Keratinocyte (primary cell): ENCODE measurements around the gene RGS7BP. TPM values are rescaled to one million over a fixed set of nuclear protein-coding genes. Genes with fewer than 3 reads are reported as not detected.

Experiments
- DNase-seq: peaks from one replicate; pipeline ENCODE4 v3.0.0-alpha.2; 2011; ENCODE audit warnings: low read depth, missing footprints, low spot score
- FAIRE-seq: peaks from 2 replicates; lab custom pipeline; 2011; peaks lifted over from hg19 to GRCh38; lab: Jason Lieb, UNC
- H2AFZ ChIP-seq: 2 replicates; pipeline ENCODE4 v1.6.0; 2012; ENCODE audit warnings: low read length, control low read depth, inconsistent platforms; ENCODE audit not compliant: control insufficient read depth
- H3K27ac ChIP-seq: 2 replicates; pipeline ENCODE4 v1.5.1; 2011; ENCODE audit warnings: low read length; ENCODE audit not compliant: control insufficient read depth, insufficient read depth
- H3K27me3 ChIP-seq: 3 replicates; pipeline ENCODE4 v1.6.0; 2011; ENCODE audit warnings: low read length; ENCODE audit not compliant: control insufficient read depth, insufficient read depth; ENCODE audit errors: extremely low read depth
- H3K36me3 ChIP-seq, 2 experiments: 2 replicates in 1 of 2; 3 replicates in 1 of 2; pipeline ENCODE4 v1.5.1; 2011; ENCODE audit warnings: low read length in 2 of 2, mild to moderate bottlenecking in 1 of 2; ENCODE audit not compliant: control insufficient read depth in 2 of 2, insufficient read depth in 2 of 2; ENCODE audit errors: extremely low read depth in 1 of 2
- H3K4me1 ChIP-seq: 3 replicates; pipeline ENCODE4 v1.5.1; 2011; ENCODE audit warnings: low read length; ENCODE audit not compliant: control insufficient read depth, insufficient read depth; ENCODE audit errors: extremely low read depth
- H3K4me2 ChIP-seq: 3 replicates; pipeline ENCODE4 v1.6.0; 2011; ENCODE audit warnings: low read depth, low read length; ENCODE audit not compliant: control insufficient read depth, insufficient read depth; ENCODE audit errors: extremely low read depth
- H3K4me3 ChIP-seq, 3 experiments: fragments of 200-600 bp in 1 of 3; sonication (generic) in 1 of 3; 2 replicates in 2 of 3; 3 replicates in 1 of 3; pipeline ENCODE4 v1.5.1; 2011 to 2016; ENCODE audit warnings: low read length in 3 of 3, mild to moderate bottlenecking in 3 of 3, control low read depth in 2 of 3, inconsistent platforms in 1 of 3, low read depth in 1 of 3, mixed read lengths in 1 of 3, mixed run types in 1 of 3, moderate library complexity in 1 of 3; ENCODE audit not compliant: control insufficient read depth in 2 of 3, insufficient read depth in 2 of 3; ENCODE audit errors: extremely low read depth in 1 of 3
- H3K79me2 ChIP-seq: 2 replicates; pipeline ENCODE4 v1.6.0; 2012; ENCODE audit warnings: low read length; ENCODE audit not compliant: control insufficient read depth, insufficient read depth
- H3K9ac ChIP-seq: 3 replicates; pipeline ENCODE4 v1.6.0; 2011; ENCODE audit warnings: low read length; ENCODE audit not compliant: control insufficient read depth, insufficient read depth; ENCODE audit errors: extremely low read depth
- H3K9me1 ChIP-seq: 3 replicates; pipeline ENCODE4 v1.6.0; 2011; ENCODE audit warnings: low read length; ENCODE audit not compliant: control insufficient read depth, insufficient read depth; ENCODE audit errors: extremely low read depth
- H3K9me3 ChIP-seq: 2 replicates; pipeline ENCODE4 v1.5.1; 2012; ENCODE audit warnings: low read depth, low read length; ENCODE audit not compliant: control insufficient read depth
- H4K20me1 ChIP-seq: 3 replicates; pipeline ENCODE4 v1.6.0; 2011; ENCODE audit warnings: low read length; ENCODE audit not compliant: control insufficient read depth, insufficient read depth; ENCODE audit errors: extremely low read depth
- EZH2 ChIP-seq: IDR thresholded peaks from one replicate; pipeline ENCODE4 v1.6.1; 2012; ENCODE audit warnings: inconsistent platforms, mild to moderate bottlenecking, low read length, moderate library complexity
- dilution Hi-C: fragments of 300-500 bp; cut with MboI; formaldehyde crosslinking; loops from one replicate; pipeline ENCODE4 v1.7.0; 2020; ENCODE audit warnings: low sequenced_read_pairs; ENCODE audit not compliant: extremely low pct_ligation_motif_present
- polyA plus RNA-seq, 5 experiments: library from polyadenylated mRNA; depleted of rRNA in 3 of 5; stranded (reverse) in 3 of 5; stranded (forward) in 1 of 5; unstranded in 1 of 5; fragments of >200 nt; gene quantifications; 1 replicate in 1 of 5; 2 replicates in 3 of 5; 3 replicates in 1 of 5; pipeline versions ENCODE4 v1.2.1 to v1.2.3, GENCODE V29; 2011 to 2012; ENCODE audit warnings: missing spikeins in 2 of 5, low read depth in 1 of 5, low replicate concordance in 1 of 5
- TF ChIP-seq, protein P1 (sequence below), 3 experiments: IDR thresholded peaks in 1 of 3; conservative IDR thresholded peaks in 1 of 3; optimal IDR thresholded peaks in 1 of 3; 2 replicates in 2 of 3; 3 replicates in 1 of 3; pipeline versions ENCODE3 to v1.5.1; 2011; ENCODE audit warnings: low read length in 3 of 3, mild to moderate bottlenecking in 3 of 3, moderate library complexity in 2 of 3, control low read depth in 1 of 3, inconsistent platforms in 1 of 3; ENCODE audit not compliant: insufficient read depth in 2 of 3; ENCODE audit errors: extremely low read depth in 1 of 3

RGS7BP gene
- polyA plus RNA-seq, 1 donor (not counting 4 experiments of a cell fraction or from before 2014, with no cell fraction given) = not detected

DNA sequence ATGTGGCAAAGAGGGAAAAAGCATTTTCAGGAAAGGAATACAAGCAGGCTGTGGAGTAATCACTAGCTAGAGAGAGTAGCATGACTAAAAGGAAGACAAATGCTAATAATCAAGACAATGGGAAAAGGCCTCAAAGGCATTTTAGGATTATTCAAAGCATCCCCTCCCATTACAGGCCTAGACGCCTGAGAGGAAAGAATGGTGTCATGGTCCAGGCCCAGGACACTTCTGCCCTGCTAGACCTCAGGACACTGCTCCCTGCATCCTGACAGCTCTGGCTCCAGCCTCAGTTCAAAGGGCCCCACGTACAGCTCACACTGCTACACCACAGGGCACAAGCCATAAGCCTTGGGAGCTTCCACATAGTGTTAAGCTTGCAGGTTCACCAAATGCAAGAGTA is 143.7 kb downstream of the RGS7BP start:
- Histone ChIP-seq H3K9ac (no peak overlapping the region), H3K9me3 (no peaks in the 10 kb centered on the region), H2AFZ (no peak overlapping the region), H3K9me1 (no peaks in the 10 kb centered on the region), H3K4me3 (no peak overlapping the region), H3K27me3 (no peaks in the 10 kb centered on the region), H3K4me1 (no peaks in the 10 kb centered on the region), H4K20me1 (no peaks in the 10 kb centered on the region), H3K4me2 (no peak overlapping the region), H3K27ac (no peak overlapping the region), H3K79me2 (no peaks in the 10 kb centered on the region), H3K36me3 (no peaks in the 10 kb centered on the region)
- TF ChIP-seq, protein P1, sequence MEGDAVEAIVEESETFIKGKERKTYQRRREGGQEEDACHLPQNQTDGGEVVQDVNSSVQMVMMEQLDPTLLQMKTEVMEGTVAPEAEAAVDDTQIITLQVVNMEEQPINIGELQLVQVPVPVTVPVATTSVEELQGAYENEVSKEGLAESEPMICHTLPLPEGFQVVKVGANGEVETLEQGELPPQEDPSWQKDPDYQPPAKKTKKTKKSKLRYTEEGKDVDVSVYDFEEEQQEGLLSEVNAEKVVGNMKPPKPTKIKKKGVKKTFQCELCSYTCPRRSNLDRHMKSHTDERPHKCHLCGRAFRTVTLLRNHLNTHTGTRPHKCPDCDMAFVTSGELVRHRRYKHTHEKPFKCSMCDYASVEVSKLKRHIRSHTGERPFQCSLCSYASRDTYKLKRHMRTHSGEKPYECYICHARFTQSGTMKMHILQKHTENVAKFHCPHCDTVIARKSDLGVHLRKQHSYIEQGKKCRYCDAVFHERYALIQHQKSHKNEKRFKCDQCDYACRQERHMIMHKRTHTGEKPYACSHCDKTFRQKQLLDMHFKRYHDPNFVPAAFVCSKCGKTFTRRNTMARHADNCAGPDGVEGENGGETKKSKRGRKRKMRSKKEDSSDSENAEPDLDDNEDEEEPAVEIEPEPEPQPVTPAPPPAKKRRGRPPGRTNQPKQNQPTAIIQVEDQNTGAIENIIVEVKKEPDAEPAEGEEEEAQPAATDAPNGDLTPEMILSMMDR (optimal IDR thresholded peaks at IDR 0.05 in 1 of 3, IDR thresholded peaks at IDR 0.05 in 1 of 3, conservative IDR thresholded peaks at IDR 0.05 in 1 of 3; ENCODE audit: extremely low read depth in 1 of 3, insufficient read depth in 2 of 3, low read length in 3 of 3) = no peak
- TF ChIP-seq EZH2 = no peak
- no peak for DNase-seq
- FAIRE-seq = no peak
- dilution Hi-C loops = no loop called here

DNA sequence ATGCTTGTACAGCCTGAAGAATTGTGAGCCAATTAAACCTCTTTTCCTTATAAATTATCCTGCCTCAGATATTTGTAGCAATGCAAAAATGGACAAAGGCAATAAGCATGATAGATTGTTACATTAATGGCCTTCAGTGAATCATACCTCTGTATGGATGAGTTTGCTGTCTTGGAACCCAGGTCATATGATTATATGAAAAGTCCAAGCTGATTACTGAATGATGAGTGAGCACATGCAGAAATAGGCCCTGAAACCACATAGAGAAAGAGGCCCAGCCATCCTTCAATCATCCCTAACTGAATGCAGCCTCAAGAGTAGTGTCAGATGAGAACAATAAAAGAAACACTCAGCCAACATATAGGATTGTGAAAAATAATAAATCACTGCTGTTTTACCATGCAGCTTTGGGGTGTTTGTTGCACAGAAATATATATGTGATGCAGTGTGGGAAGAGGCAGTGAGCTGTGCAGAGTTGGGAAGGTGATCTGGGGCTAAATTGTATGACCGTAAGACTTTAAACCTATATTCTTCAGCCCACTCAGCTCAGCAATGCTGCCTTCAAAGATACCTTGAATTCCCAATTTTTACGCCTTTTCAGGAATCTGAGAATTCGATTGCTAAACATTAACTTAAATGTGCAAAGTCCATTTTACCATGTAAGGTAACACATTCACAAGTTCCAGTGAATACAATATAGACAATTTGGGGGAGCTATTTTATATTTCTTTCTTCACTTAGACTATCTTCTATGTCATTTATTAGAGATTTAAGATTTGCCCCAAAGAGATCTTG is 148.1 kb downstream of the RGS7BP start:
- H3K4me3 ChIP-seq = no peak overlapping the region
- FAIRE-seq (no peak), DNase-seq (no peak)
- no peaks in the 10 kb centered on the region for H3K79me2 ChIP-seq
- H3K27ac ChIP-seq = no peak overlapping the region
- no peaks in the 10 kb centered on the region for H3K36me3 ChIP-seq
- H2AFZ ChIP-seq = no peak overlapping the region
- no peak overlapping the region for H3K9ac ChIP-seq
- no peaks in the 10 kb centered on the region for H3K9me1 ChIP-seq
- no peaks in the 10 kb centered on the region for H3K4me1 ChIP-seq
- H3K27me3 ChIP-seq = peaks cover 3% of the 10 kb centered on the region
- no peaks in the 10 kb centered on the region for H4K20me1 ChIP-seq
- H3K4me2 ChIP-seq = no peak overlapping the region
- H3K9me3 ChIP-seq = no peaks in the 10 kb centered on the region
- dilution Hi-C loops = no loop called here
- TF ChIP-seq EZH2 = no peak
- TF ChIP-seq, protein P1 (optimal IDR thresholded peaks at IDR 0.05 in 1 of 3, IDR thresholded peaks at IDR 0.05 in 1 of 3, conservative IDR thresholded peaks at IDR 0.05 in 1 of 3; ENCODE audit: extremely low read depth in 1 of 3, insufficient read depth in 2 of 3, low read length in 3 of 3) = no peak
